GM03348 (cell line): ENCODE measurements around the gene SLC24A2.

Experiments used
- DNase-seq: peaks from one replicate; pipeline ENCODE4 v3.0.0; 2012; ENCODE audit warnings: low spot score

SLC24A2 gene

DNA sequence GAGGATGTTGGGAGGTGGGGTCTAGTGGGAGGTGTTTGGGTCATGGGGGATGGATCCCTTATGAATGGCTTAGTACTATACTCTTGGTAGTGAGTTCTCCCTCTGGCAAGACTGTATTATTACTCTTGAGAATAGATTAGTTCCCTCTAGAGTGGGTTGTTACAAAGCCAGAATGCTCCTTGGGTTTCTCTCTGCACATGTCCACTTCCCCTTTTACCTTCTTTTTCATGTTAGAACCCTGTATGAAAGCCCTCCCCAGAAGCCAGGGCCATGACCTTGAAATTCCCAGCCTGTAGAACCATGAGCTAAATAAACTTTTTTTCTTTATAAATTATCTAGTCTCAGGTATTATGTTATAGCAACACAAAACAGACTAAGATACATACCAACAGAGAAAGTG, 31.1 kb downstream of the SLC24A2 start:
- DNase-seq: no peak

GRCh38 chr9:19754921-19755320, 33.9 kb downstream of the SLC24A2 start:
- DNase-seq: no peak

DNA sequence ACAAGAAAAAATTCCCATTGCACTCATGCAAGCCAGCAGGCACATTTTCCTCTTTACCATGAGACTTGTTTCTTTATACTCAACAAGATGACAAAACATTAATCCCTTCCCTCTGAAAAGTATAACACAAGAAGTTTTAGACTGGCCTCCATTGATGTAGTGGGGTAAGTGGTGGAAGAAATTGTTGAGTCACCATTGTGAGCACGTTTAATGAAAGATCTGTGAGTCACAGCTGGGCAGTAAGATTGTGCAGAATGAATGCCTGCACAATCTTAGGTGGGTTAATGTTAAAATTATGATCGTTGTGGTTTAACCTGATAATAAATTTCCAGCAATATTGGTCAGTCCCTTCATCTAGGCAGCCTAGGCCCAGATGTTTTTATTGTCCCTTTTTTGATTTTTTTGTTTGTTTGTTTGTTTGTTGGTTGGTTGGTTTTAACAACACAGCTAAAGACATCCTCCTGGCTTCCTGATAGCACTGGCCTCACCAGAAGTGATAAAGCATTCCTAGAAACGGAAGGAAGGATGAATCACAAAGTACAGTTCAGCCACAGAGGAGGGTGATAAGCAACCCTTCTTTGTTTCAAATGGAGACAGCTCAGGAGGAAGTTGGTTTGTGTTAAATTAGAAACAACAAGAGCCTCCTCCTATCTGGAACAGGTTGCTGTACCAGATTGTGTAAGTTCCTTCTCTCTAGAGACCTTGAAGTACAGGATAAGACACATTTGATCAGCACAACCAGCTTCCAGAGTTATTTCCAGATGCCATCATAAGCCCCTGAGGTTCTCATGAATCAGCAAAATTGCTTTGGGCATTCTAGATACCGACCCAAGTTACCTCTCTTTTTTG, 40.3 kb downstream of the SLC24A2 start:
- no peak for DNase-seq

- no peak for DNase-seq
Observed at GRCh38 chr9:19746223-19746622, 42.6 kb downstream of the SLC24A2 start.

- no peak for DNase-seq
Observed at GRCh38 chr9:19741178-19741577, 47.7 kb downstream of the SLC24A2 start.
